22Rv1 (cell line): ENCODE data around the gene QKI.

ENCODE experiments used
- H3K27ac ChIP-seq: fragments of 450-650 bp; 2 replicates; pipeline ENCODE4 v1.5.1; 2017
- ZFX ChIP-seq: fragments of 450-650 bp; IDR thresholded peaks from 2 replicates; pipeline ENCODE4 v1.6.1; 2017; ENCODE audit warnings: antibody characterized with exemption, borderline replicate concordance
- TF ChIP-seq, protein P1 (sequence below): fragments of 450-650 bp; IDR thresholded peaks from 2 replicates; pipeline ENCODE4 v1.5.1; 2017; ENCODE audit warnings: mild to moderate bottlenecking

Gene QKI

DNA sequence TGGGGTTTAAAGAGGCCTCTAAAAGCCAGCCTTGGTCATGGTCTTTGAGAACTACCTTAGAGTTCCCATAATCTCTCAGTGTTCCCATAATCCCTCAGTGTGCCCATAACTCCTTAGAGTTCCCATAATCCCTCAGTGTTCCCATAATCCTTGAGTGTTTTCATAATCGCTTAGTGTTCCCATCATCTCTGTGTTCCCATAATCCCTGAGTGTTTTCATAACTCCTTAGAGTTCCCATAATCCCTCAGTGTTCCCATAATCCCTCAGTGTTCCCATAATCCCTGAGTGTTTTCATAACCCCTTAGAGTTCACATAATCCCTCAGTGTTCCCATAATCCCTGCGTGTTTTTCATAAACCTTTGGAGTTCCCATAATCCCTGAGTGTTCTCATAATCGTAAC is 199.2 kb downstream of the QKI start:
- H3K27ac ChIP-seq = no peak overlapping the region
- TF ChIP-seq ZFX = no peak
- TF ChIP-seq, protein P1, sequence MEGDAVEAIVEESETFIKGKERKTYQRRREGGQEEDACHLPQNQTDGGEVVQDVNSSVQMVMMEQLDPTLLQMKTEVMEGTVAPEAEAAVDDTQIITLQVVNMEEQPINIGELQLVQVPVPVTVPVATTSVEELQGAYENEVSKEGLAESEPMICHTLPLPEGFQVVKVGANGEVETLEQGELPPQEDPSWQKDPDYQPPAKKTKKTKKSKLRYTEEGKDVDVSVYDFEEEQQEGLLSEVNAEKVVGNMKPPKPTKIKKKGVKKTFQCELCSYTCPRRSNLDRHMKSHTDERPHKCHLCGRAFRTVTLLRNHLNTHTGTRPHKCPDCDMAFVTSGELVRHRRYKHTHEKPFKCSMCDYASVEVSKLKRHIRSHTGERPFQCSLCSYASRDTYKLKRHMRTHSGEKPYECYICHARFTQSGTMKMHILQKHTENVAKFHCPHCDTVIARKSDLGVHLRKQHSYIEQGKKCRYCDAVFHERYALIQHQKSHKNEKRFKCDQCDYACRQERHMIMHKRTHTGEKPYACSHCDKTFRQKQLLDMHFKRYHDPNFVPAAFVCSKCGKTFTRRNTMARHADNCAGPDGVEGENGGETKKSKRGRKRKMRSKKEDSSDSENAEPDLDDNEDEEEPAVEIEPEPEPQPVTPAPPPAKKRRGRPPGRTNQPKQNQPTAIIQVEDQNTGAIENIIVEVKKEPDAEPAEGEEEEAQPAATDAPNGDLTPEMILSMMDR = no peak

DNA sequence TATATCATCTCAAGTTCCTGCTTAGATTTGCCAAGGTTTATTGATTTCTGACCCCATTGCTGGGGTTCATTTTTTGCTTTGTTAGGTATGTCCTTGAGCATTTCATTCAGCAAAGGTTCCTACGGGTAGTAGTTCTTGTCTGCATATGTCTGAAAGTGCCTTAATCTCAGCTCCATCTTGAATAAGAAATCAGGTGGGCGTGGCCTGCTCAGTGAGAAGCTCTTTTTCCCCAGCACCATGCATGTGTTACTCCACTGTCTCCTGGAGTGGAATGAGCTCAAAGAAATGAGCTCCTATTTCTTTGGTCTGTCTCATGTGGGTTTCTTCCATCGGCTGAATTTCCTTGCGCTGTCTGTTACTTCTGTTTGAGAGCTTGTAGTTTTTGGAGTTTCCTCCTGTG is 201.9 kb downstream of the QKI start:
- TF ChIP-seq ZFX = no peak
- TF ChIP-seq, protein P1 = no peak
- H3K27ac ChIP-seq = no peak overlapping the region

DNA sequence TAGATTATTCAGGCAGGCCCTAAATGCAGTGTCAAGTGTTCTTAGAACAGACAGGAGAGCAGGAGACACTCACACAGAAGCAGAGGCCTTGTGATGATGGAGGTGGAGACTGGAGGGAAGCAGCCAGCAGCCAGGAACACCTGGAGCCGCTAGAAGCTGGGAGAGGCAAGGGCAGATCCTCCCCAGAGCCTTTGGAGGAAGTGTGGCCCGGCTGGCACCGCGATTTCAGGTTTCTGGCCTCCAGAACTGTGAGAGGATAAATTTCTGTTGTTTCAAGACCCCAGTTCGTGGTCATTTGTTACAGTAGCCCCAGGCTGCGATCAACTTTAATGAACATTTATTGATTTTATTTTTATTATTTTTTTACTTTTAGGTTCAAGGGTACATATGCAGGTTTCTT is 203.0 kb downstream of the QKI start:
- no peak overlapping the region for H3K27ac ChIP-seq
- TF ChIP-seq, protein P1 = no peak
- TF ChIP-seq ZFX = no peak

DNA sequence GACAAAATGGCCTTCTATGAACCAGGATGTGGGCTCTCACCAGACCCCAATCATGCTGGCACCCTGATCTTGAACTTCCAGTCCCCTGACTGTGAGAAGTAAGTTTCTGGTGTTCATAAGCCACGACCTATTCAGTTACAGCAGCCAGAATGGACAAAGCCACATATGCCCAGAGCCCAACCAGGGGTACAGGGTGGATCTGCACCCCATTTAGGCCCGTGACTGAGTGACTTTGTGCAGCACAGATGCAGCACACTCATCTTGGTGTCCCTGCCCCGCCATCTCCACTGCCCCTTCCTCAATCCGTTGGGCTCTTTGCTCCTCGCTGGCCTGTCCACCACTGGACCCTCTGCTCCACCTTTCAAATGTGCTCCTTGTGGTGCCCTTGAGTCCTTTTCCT is 205.6 kb downstream of the QKI start:
- no peak overlapping the region for H3K27ac ChIP-seq
- no peak for TF ChIP-seq ZFX
- TF ChIP-seq, protein P1 = no peak

DNA sequence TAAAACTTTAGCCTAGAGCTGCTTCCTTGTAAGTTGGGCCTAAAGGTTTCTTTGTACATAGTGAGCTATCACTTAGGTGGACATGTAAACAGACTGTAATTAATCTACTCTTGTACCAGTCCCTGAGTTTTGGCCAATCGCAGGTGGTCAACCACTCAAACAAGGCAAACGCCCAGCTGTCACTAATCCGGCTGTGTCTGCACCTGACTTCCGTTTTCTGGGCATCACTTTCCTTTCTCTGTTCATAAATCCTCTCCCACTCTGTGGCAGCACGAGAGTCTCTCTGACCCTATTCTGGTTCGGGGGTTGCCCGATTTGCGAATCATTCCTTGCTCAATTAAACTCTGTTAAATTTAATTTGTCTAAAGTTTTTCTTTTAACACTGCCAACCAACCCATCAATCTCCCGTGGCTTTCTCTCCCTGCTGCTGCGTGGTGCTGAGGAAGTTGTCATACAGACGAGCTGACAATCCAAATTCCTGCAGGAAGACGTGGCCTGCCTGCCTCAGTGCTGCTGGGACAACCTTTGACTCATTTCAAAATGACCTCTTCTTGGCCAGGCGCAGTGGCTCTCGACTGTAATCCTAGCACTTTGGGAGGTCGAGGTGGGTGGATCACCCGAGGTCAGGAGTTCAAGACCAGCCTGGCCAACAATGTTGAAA is 206.3 kb downstream of the QKI start:
- H3K27ac ChIP-seq = no peak overlapping the region
- TF ChIP-seq, protein P1 = no peak
- no peak for TF ChIP-seq ZFX

DNA sequence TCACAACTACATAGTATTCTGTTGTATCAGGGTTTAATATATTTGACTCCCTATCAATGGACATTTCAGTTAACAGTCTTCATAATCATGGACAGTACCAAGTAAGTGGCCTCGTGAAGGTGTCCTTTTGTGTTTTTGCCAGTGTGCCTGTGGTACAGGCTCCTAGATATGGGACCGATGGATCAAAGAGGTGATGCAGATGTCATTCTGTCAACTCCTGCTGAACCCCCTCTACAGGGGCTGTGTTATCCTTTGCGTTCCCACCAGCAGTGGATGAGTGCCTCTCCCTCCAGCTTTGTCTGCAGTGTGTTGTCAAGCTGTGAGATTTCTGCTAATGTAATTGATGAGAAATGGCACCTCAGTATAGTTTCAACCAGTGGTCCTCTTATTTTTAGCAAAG is 210.7 kb downstream of the QKI start:
- TF ChIP-seq, protein P1 = no peak
- TF ChIP-seq ZFX = no peak
- no peak overlapping the region for H3K27ac ChIP-seq

DNA sequence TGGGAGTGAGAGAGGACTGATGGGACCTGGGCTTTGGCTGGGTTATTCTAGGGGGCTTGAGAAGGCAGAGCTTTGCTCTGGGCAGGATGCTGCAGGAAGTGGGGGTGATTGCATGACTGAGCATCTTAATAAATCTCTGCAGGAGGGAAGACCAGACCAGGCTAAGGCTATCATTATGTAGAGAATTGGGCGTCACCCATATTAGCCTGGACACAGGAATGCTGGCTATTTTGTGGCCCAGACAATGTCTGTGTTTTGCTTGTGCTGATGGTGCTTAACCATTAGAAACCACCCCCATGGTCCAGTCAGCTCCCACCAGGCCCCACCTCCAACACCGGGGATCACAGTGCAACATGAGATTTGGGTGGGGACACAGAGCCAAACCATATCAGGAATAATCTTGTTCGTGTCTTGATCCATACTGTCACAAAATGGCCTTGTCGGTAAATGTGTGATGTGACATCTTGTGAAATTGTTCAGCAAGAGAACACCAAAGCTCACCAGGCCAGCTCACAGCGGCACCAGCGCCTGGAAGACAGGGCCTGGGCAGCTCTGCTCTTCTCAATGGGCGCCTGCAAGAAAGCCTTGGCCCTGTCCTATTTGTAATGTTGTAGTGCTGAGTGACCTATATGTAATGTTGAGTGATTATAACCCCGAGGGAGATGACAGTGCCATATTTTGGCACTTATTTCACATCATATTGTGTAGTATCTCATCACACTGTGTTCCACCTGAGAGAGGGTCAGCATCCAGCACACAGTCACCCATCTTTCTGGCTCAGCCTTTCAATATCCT is 211.8 kb downstream of the QKI start:
- no peak overlapping the region for H3K27ac ChIP-seq
- TF ChIP-seq, protein P1 = no peak
- no peak for TF ChIP-seq ZFX
